GM06990 (cell line): ENCODE results near the gene NCCRP1.

Source experiments
- DNase-seq: peaks from one replicate; pipeline ENCODE4 v3.0.0-alpha.2; 2011; ENCODE audit not compliant: insufficient read length; ENCODE audit errors: extremely low read depth
- H3K27me3 ChIP-seq: replicated peaks from 2 replicates; pipeline ENCODE4 v1.6.0; 2011; ENCODE audit warnings: low read length; ENCODE audit not compliant: control insufficient read depth, insufficient read depth
- H3K36me3 ChIP-seq: 2 replicates; pipeline ENCODE4 v1.5.1; 2011; ENCODE audit warnings: low read length; ENCODE audit not compliant: control insufficient read depth, insufficient read depth
- H3K4me3 ChIP-seq: replicated peaks from 2 replicates; pipeline ENCODE4 v1.5.1; 2011; ENCODE audit warnings: low read depth, mild to moderate bottlenecking, control low read depth, low read length
- CTCF ChIP-seq: IDR thresholded peaks from 2 replicates; pipeline ENCODE4 v1.5.1; 2011; ENCODE audit warnings: low read length, control low read depth, mild to moderate bottlenecking, inconsistent platforms; ENCODE audit not compliant: insufficient read depth, poor library complexity, severe bottlenecking

The NCCRP1 gene

GRCh38 chr19:39156326-39157230 is 40.2 kb upstream of the NCCRP1 start:
- H3K36me3 ChIP-seq: no peaks in the 10 kb centered on the region
- H3K27me3 ChIP-seq: no peaks in the 10 kb centered on the region
- no peak for DNase-seq
- no peak overlapping the region for H3K4me3 ChIP-seq
- TF ChIP-seq CTCF: no peak

GRCh38 chr19:39157275-39157996 is 39.3 kb upstream of the NCCRP1 start:
- no peak for DNase-seq
- H3K4me3 ChIP-seq: no peak overlapping the region
- H3K36me3 ChIP-seq: no peaks in the 10 kb centered on the region
- H3K27me3 ChIP-seq: no peaks in the 10 kb centered on the region
- TF ChIP-seq CTCF: no peak

- H3K36me3 ChIP-seq: no peaks in the 10 kb centered on the region
- TF ChIP-seq CTCF: no peak
- H3K4me3 ChIP-seq: no peak overlapping the region
- H3K27me3 ChIP-seq: no peaks in the 10 kb centered on the region
- no peak for DNase-seq
Observed at GRCh38 chr19:39157997-39158389, 38.8 kb upstream of the NCCRP1 start.

GRCh38 chr19:39158646-39159260 is 38.0 kb upstream of the NCCRP1 start:
- Histone ChIP-seq H3K4me3 (no peak overlapping the region), H3K27me3 (no peaks in the 10 kb centered on the region), H3K36me3 (no peaks in the 10 kb centered on the region)
- DNase-seq: no peak
- TF ChIP-seq CTCF: no peak

- Histone ChIP-seq H3K27me3 (no peaks in the 10 kb centered on the region), H3K4me3 (no peak overlapping the region), H3K36me3 (no peaks in the 10 kb centered on the region)
- no peak for TF ChIP-seq CTCF
- DNase-seq: no peak
Observed at GRCh38 chr19:39160523-39160861, 36.3 kb upstream of the NCCRP1 start.
